SK-N-SH (cell line): ENCODE measurements around the gene CHML. TPM values are rescaled to one million over a fixed set of nuclear protein-coding genes. Genes with fewer than 3 reads are reported as not detected.

ENCODE experiments used
- CTCF ChIA-PET: fragments of 300-600, 350-600 bp; formaldehyde crosslinking; extraction: SDS; loops from one replicate; lab custom pipeline; 2021; lab: Yijun Ruan, JAX
- POLR2A ChIA-PET: fragments of 350-600 bp; sonication (Branson Sonifier 250); formaldehyde crosslinking; extraction: SDS; loops from one replicate; lab custom pipeline; 2020; ENCODE audit warnings: antibody characterized with exemption, inconsistent platforms; lab: Yijun Ruan, JAX
- DNase-seq: peaks from one replicate; pipeline ENCODE4 v3.0.0; 2012
- H2AFZ ChIP-seq: fragments of 200-600 bp; sonication (generic); 2 replicates; pipeline ENCODE4 v1.8.1; 2016; ENCODE audit warnings: antibody characterized with exemption, mild to moderate bottlenecking, low read depth
- H3F3A ChIP-seq: fragments of 200-600 bp; sonication (generic); replicated peaks from 2 replicates; pipeline ENCODE3; 2016; ENCODE audit warnings: antibody characterized with exemption, mild to moderate bottlenecking; ENCODE audit not compliant: insufficient read depth
- H3K27ac ChIP-seq, 2 experiments: fragments of 200-500 bp in 1 of 2; fragments of 200-600 bp in 1 of 2; sonication (Bioruptor generic) in 1 of 2; sonication (generic), shearing (Covaris generic) in 1 of 2; 2 replicates each; pipeline versions ENCODE4 v1.5.1 to v1.6.1; 2014 to 2016; ENCODE audit warnings: low read depth in 2 of 2, inconsistent platforms in 1 of 2, low read length in 1 of 2, mild to moderate bottlenecking in 1 of 2, mixed read lengths in 1 of 2
- H3K27me3 ChIP-seq: fragments of 200-600 bp; sonication (generic), shearing (Covaris generic); 2 replicates; pipeline ENCODE4 v1.6.1; 2016; ENCODE audit warnings: mixed run types; ENCODE audit not compliant: insufficient read depth
- H3K36me3 ChIP-seq, 2 experiments: fragments of 200-500 bp in 1 of 2; fragments of 200-600 bp in 1 of 2; sonication (Bioruptor generic) in 1 of 2; sonication (generic) in 1 of 2; replicated peaks in 1 of 2; 2 replicates each; pipeline versions ENCODE3 to v1.5.1; 2014 to 2016; ENCODE audit warnings: low read length in 1 of 2, mild to moderate bottlenecking in 1 of 2; ENCODE audit not compliant: insufficient read depth in 2 of 2, control insufficient read depth in 1 of 2
- H3K4me1 ChIP-seq, 2 experiments: fragments of 200-500 bp in 1 of 2; fragments of 200-600 bp in 1 of 2; sonication (Bioruptor generic) in 1 of 2; sonication (generic), shearing (Covaris generic) in 1 of 2; 2 replicates each; pipeline versions ENCODE4 v1.5.1 to v1.6.1; 2014 to 2016; ENCODE audit warnings: low read depth in 1 of 2, low read length in 1 of 2, mixed run types in 1 of 2; ENCODE audit not compliant: insufficient read depth in 2 of 2, control insufficient read depth in 1 of 2
- H3K4me2 ChIP-seq: fragments of 200-600 bp; sonication (generic), shearing (Covaris generic); 2 replicates; pipeline ENCODE4 v1.6.1; 2017; ENCODE audit warnings: mixed run types
- H3K4me3 ChIP-seq, 2 experiments: fragments of 200-500 bp in 1 of 2; fragments of 200-600 bp in 1 of 2; sonication (Bioruptor generic) in 1 of 2; sonication (generic), shearing (Covaris generic) in 1 of 2; 2 replicates each; pipeline versions ENCODE4 v1.5.1 to v1.8.1; 2014 to 2016; ENCODE audit warnings: low read depth in 2 of 2, inconsistent platforms in 1 of 2, low read length in 1 of 2, mild to moderate bottlenecking in 1 of 2, mixed read lengths in 1 of 2, moderate library complexity in 1 of 2
- H3K79me2 ChIP-seq: fragments of 200-600 bp; sonication (generic); 2 replicates; pipeline ENCODE4 v1.8.1; 2017; ENCODE audit warnings: mild to moderate bottlenecking; ENCODE audit not compliant: insufficient read depth
- H3K9ac ChIP-seq: fragments of 200-600 bp; sonication (generic); 2 replicates; pipeline ENCODE4 v1.6.1; 2017; ENCODE audit warnings: mixed run types
- H3K9me2 ChIP-seq: fragments of 200-600 bp; sonication (generic); 2 replicates; pipeline ENCODE4 v1.6.1; 2017; ENCODE audit warnings: mixed run types
- H3K9me3 ChIP-seq: fragments of 200-600 bp; sonication (generic); 2 replicates; pipeline ENCODE4 v1.6.1; 2017; ENCODE audit warnings: mixed run types, mild to moderate bottlenecking, moderate library complexity
- H4K20me1 ChIP-seq: fragments of 200-600 bp; sonication (generic); 2 replicates; pipeline ENCODE4 v1.6.1; 2017; ENCODE audit warnings: mild to moderate bottlenecking, mixed run types; ENCODE audit not compliant: insufficient read depth
- CHD2 ChIP-seq: fragments of 150-350 bp; IDR thresholded peaks from 2 replicates; pipeline ENCODE4 v1.6.1; 2018; ENCODE audit warnings: low read length; ENCODE audit not compliant: partially characterized antibody
- CTCF ChIP-seq: fragments of 200-600 bp; sonication (generic); IDR thresholded peaks from 2 replicates; pipeline ENCODE4 v1.6.1; 2017; ENCODE audit warnings: antibody characterized with exemption, mild to moderate bottlenecking, moderate library complexity
- ELF1 ChIP-seq: IDR thresholded peaks from 2 replicates; pipeline ENCODE4 v1.4.0; 2012
- EP300 ChIP-seq, 2 experiments: IDR thresholded peaks; 2 replicates each; pipeline versions ENCODE4 v1.4.0 to v1.6.1; 2012; ENCODE audit warnings: borderline replicate concordance in 1 of 2, low read depth in 1 of 2, low read length in 1 of 2
- FOXJ3 ChIP-seq: sonication (generic); formaldehyde crosslinking; IDR thresholded peaks from 2 replicates; pipeline ENCODE4 v1.5.1; 2020; ENCODE audit warnings: mild to moderate bottlenecking, missing genetic modification reagents
- GABPA ChIP-seq: IDR thresholded peaks from 2 replicates; pipeline ENCODE4 v1.4.0; 2012; ENCODE audit warnings: low read depth, mild to moderate bottlenecking
- GATA2 ChIP-seq: sonication (generic); formaldehyde crosslinking; IDR thresholded peaks from 2 replicates; pipeline ENCODE4 v1.5.0; 2020; ENCODE audit warnings: mild to moderate bottlenecking, missing genetic modification reagents
- IRF3 ChIP-seq: fragments of 150-350 bp; IDR thresholded peaks from 2 replicates; pipeline ENCODE4 v1.6.1; 2016; ENCODE audit warnings: mild to moderate bottlenecking, low read depth, low read length
- MAX ChIP-seq: IDR thresholded peaks from 2 replicates; pipeline ENCODE4 v1.4.0; 2012; ENCODE audit warnings: low read depth
- MXI1 ChIP-seq: IDR thresholded peaks from 2 replicates; pipeline ENCODE4 v1.6.1; 2012; ENCODE audit warnings: mild to moderate bottlenecking, low read depth, low read length, improper control_type of control experiment
- NFIC ChIP-seq: IDR thresholded peaks from 2 replicates; pipeline ENCODE4 v1.4.0; 2012; ENCODE audit warnings: borderline replicate concordance
- PBX3 ChIP-seq: IDR thresholded peaks from 2 replicates; pipeline ENCODE4; 2012
- RAD21 ChIP-seq: IDR thresholded peaks from 2 replicates; pipeline ENCODE4 v1.6.1; 2012; ENCODE audit warnings: mild to moderate bottlenecking, low read length
- REST ChIP-seq: IDR thresholded peaks from 2 replicates; pipeline ENCODE4 v1.6.1; 2012; ENCODE audit warnings: mild to moderate bottlenecking, low read depth, low read length, moderate library complexity
- RXRA ChIP-seq: IDR thresholded peaks from 2 replicates; pipeline ENCODE4 v1.4.0; 2012; ENCODE audit warnings: low read depth, mild to moderate bottlenecking, borderline replicate concordance
- SIN3A ChIP-seq: IDR thresholded peaks from 2 replicates; pipeline ENCODE4 v1.6.1; 2012; ENCODE audit warnings: low read depth, mild to moderate bottlenecking, low read length, moderate library complexity, borderline replicate concordance
- TCF12 ChIP-seq: IDR thresholded peaks from 2 replicates; pipeline ENCODE4 v1.4.0; 2012
- USF2 ChIP-seq: fragments of 150-350 bp; IDR thresholded peaks from 2 replicates; pipeline ENCODE4 v1.6.1; 2017; ENCODE audit warnings: antibody characterized with exemption, low read length, low read depth, borderline replicate concordance
- YY1 ChIP-seq: IDR thresholded peaks from 2 replicates; pipeline ENCODE4 v1.4.0; 2012; ENCODE audit warnings: low read depth, mild to moderate bottlenecking
- WGBS: methylation state at CpG from one replicate; pipeline ENCODE4 v1.1.6; 2017; ENCODE audit warnings: low lambda C conversion rate; 5-methylcytosine and 5-hydroxymethylcytosine counted together
- polyA plus RNA-seq, 3 experiments: library from polyadenylated mRNA; depleted of rRNA; stranded (reverse); fragments of >200 nt; gene quantifications; 2 replicates each; pipeline ENCODE4 v1.2.3, GENCODE V29; 2012

Gene CHML
- polyA plus RNA-seq, 1 of the 3 experiments (the other 2 are of a cell fraction), result 3.0 TPM

GRCh38 chr1:241644259-241644658 lies 4.1 kb upstream of the CHML start:
- Histone ChIP-seq H3F3A (no peaks in the 10 kb centered on the region), H3K9me2 (no peaks in the 10 kb centered on the region), H3K9ac (no peak overlapping the region), H3K36me3 (no peaks in the 10 kb centered on the region), H3K4me3 (no peak overlapping the region), H3K9me3 (no peaks in the 10 kb centered on the region), H3K27me3 (no peaks in the 10 kb centered on the region), H3K79me2 (peaks cover 2% of the 10 kb centered on the region; the same call in 1 of the 2 replicates), H3K4me1 (peaks cover 0 to 5% of the 10 kb centered on the region in 2 experiments; a peak in 1 of 4 replicates), H4K20me1 (no peaks in the 10 kb centered on the region), H3K27ac (no peak overlapping the region), H2AFZ (no peak overlapping the region), H3K4me2 (no peak overlapping the region)
- CTCF ChIA-PET, result interaction anchor here (1.1 kb wide), 1 partner anchor 33 kb away, joined by 3 read pairs; no protein-coding TSS in a partner anchor
- WGBS, result 88% methylated on average over 2 of the region's 2 CpGs
- no peak for DNase-seq
- POLR2A ChIA-PET, result no interaction called here
- no peak for TF ChIP-seq EP300 (IDR thresholded peaks at IDR 0.05; ENCODE audit: borderline replicate concordance in 1 of 2, low read depth in 1 of 2, low read length in 1 of 2)
- TF ChIP-seq MAX, result no peak
- no peak for TF ChIP-seq FOXJ3
- TF ChIP-seq PBX3, result no peak
- TF ChIP-seq CTCF, result no peak
- TF ChIP-seq YY1, result no peak
- no peak for TF ChIP-seq REST
- no peak for TF ChIP-seq CHD2
- TF ChIP-seq RXRA, result no peak
- no peak for TF ChIP-seq RAD21
- TF ChIP-seq MXI1, result no peak
- no peak for TF ChIP-seq TCF12
- no peak for TF ChIP-seq NFIC
- TF ChIP-seq USF2, result no peak
- TF ChIP-seq IRF3, result no peak
- no peak for TF ChIP-seq GATA2 (CRISPR knock-in tag)
- TF ChIP-seq ELF1, result no peak
- no peak for TF ChIP-seq SIN3A
- no peak for TF ChIP-seq GABPA
